GM12878 (cell line): ENCODE results near the gene ZNF165. TPM values are rescaled to one million over a fixed set of nuclear protein-coding genes. Genes with fewer than 3 reads are reported as not detected.

Experiments used
- ASH2L ChIP-seq: fragments of 300-600, 200-600 bp; sonication (generic); IDR thresholded peaks from 2 replicates; pipeline ENCODE4 v1.6.1; 2017; ENCODE audit warnings: low read depth, mild to moderate bottlenecking, borderline replicate concordance
- BCL3 ChIP-seq: IDR thresholded peaks from 2 replicates; pipeline ENCODE4 v1.6.1; 2011; ENCODE audit warnings: borderline replicate concordance, low read depth, mild to moderate bottlenecking, moderate library complexity, low read length; ENCODE audit not compliant: insufficient read depth, poor library complexity, severe bottlenecking
- BCLAF1 ChIP-seq: fragments of 450-650 bp; IDR thresholded peaks from 2 replicates; pipeline ENCODE4 v1.6.1; 2017; ENCODE audit warnings: antibody characterized with exemption, mild to moderate bottlenecking, moderate library complexity
- IRF3 ChIP-seq: fragments of 450-650 bp; IDR thresholded peaks from 2 replicates; pipeline ENCODE4 v1.6.1; 2014; ENCODE audit warnings: mild to moderate bottlenecking
- IRF4 ChIP-seq: IDR thresholded peaks from 2 replicates; pipeline ENCODE4 v1.6.1; 2011; ENCODE audit warnings: low read depth, low read length
- IRF5 ChIP-seq: fragments of 450-650 bp; IDR thresholded peaks from 2 replicates; pipeline ENCODE4 v1.6.1; 2017; ENCODE audit warnings: borderline replicate concordance
- MYC ChIP-seq: IDR thresholded peaks from 2 replicates; pipeline ENCODE4 v1.6.1; 2011; ENCODE audit warnings: mild to moderate bottlenecking, low read length, moderate library complexity, inconsistent platforms; ENCODE audit not compliant: insufficient read depth, insufficient replicate concordance, insufficient read length, severe bottlenecking
- NBN ChIP-seq: fragments of 450-650 bp; IDR thresholded peaks from 2 replicates; pipeline ENCODE4 v1.6.1; 2016
- NFIC ChIP-seq: IDR thresholded peaks from 2 replicates; pipeline ENCODE4 v1.6.1; 2012; ENCODE audit warnings: low read depth, mild to moderate bottlenecking, inconsistent platforms, low read length, moderate library complexity
- NKRF ChIP-seq: fragments of 450-650 bp; conservative IDR thresholded peaks from 2 replicates; pipeline ENCODE4 v1.6.1; 2017; ENCODE audit warnings: mild to moderate bottlenecking, moderate library complexity
- POU2F2 ChIP-seq: IDR thresholded peaks from 3 replicates; pipeline ENCODE4 v1.6.1; 2011; ENCODE audit warnings: low read depth, mild to moderate bottlenecking, low read length, borderline replicate concordance
- RCOR1 ChIP-seq: conservative IDR thresholded peaks from 2 replicates; pipeline ENCODE4 v1.6.1; 2012; ENCODE audit warnings: low read depth, low read length, improper control_type of control experiment
- SMC3 ChIP-seq: IDR thresholded peaks from 2 replicates; pipeline ENCODE4 v1.6.1; 2011; ENCODE audit warnings: low read length, improper control_type of control experiment, borderline replicate concordance
- SP1 ChIP-seq: IDR thresholded peaks from one replicate; pipeline ENCODE4 v1.6.1; 2011; ENCODE audit warnings: low read depth, low read length
- STAT1 ChIP-seq: fragments of 450-650 bp; conservative IDR thresholded peaks from 2 replicates; pipeline ENCODE4 v1.6.1; 2014; ENCODE audit warnings: antibody characterized with exemption, mild to moderate bottlenecking
- ZNF207 ChIP-seq: fragments of 450-650 bp; IDR thresholded peaks from 2 replicates; pipeline ENCODE4 v1.6.1; 2014; ENCODE audit warnings: antibody characterized with exemption, mild to moderate bottlenecking, borderline replicate concordance
- polyA plus RNA-seq, 11 experiments: library from polyadenylated mRNA; depleted of rRNA in 4 of 11; unstranded in 6 of 11; stranded (reverse) in 5 of 11; fragments of >200 nt; fragmentation: Nextera tagmentation in 4 of 11; fragmentation: Illumina TruSeq in 1 of 11; extraction: Ambion mirVana in 4 of 11; extraction: Trizol in 1 of 11; gene quantifications; 1 replicate in 1 of 11; 2 replicates in 10 of 11; pipeline versions ENCODE4 v1.2.1 to v1.2.3, GENCODE V29; 2011 to 2016; ENCODE audit warnings: inconsistent platforms in 2 of 11, missing spikeins in 2 of 11, low read depth in 1 of 11
- total RNA-seq, 4 experiments: library from RNA; depleted of rRNA in 3 of 4; stranded (reverse); fragments of >200 nt in 3 of 4; fragmentation: Illumina TruSeq in 1 of 4; extraction: Trizol in 1 of 4; gene quantifications; 2 replicates each; pipeline versions ENCODE4 v1.2.1 to v1.2.3, GENCODE V29; 2013 to 2021

The ZNF165 gene
- total and polyA plus RNA-seq, 10 of the 15 experiments (the other 5 are each of a cell fraction or from before 2014, with no cell fraction given) = 1.1 to 5.0 (median 2.9) TPM

- no peak for TF ChIP-seq BCLAF1
- TF ChIP-seq ZNF207 = peak; percentile 82
- TF ChIP-seq POU2F2 = peak; percentile 78; the same call in 2 of the 3 replicates
- TF ChIP-seq BCL3 = peak; percentile 5
- 0 out of 2 replicates have a peak, but pooled peaks have one; percentile 65 for TF ChIP-seq RCOR1
- TF ChIP-seq NBN = no peak; the same call in 1 of the 2 replicates
- TF ChIP-seq STAT1 = 0 out of 2 replicates have a peak, but pooled peaks have one; percentile 73
- TF ChIP-seq SMC3 = peak; percentile 22; the same call in 1 of the 2 replicates
- no peak for TF ChIP-seq NFIC
- TF ChIP-seq IRF5 = no peak
- TF ChIP-seq ASH2L = no peak; the same call in 1 of the 2 replicates
- TF ChIP-seq IRF3 = no peak
- no peak for TF ChIP-seq NKRF
- TF ChIP-seq SP1 = no peak
- TF ChIP-seq IRF4 = 0 out of 2 replicates have a peak, but pooled peaks have one; percentile 25
- no peak for TF ChIP-seq MYC
Observed at GRCh38 chr6:28104392-28105244, 24.2 kb downstream of the ZNF165 start (continued).
